PC-9 (cell line): ENCODE data around the gene PRSS57. TPM values are rescaled to one million over a fixed set of nuclear protein-coding genes. Genes with fewer than 3 reads are reported as not detected.

Experiments used
- BruUV-seq: library from RNA; stranded (reverse); fragments of 400-500 nt; replicated peaks from 2 replicates; lab custom pipeline; 2021; lab: Mats Ljungman, UMichigan
- CTCF ChIA-PET: fragments of 300-600 bp; sonication (Branson Sonifier 250); formaldehyde crosslinking; loops from one replicate; lab custom pipeline; 2022; ENCODE audit warnings: antibody characterized with exemption; lab: Charles Lee
- POLR2A ChIA-PET: fragments of 300-600 bp; sonication (Branson Sonifier 250); formaldehyde crosslinking; loops from one replicate; lab custom pipeline; 2022; ENCODE audit warnings: antibody characterized with exemption; ENCODE audit not compliant: unreplicated experiment; lab: Charles Lee
- DNase-seq, 2 experiments: peaks; one replicate each; pipeline versions ENCODE4 v3.0.0 to v3.0.0-alpha.2; 2015 to 2022; ENCODE audit warnings: mixed read lengths in 1 of 2
- H2AFZ ChIP-seq: fragments of 200-600 bp; sonication (generic); 2 replicates; pipeline ENCODE4 v1.8.1; 2017; ENCODE audit warnings: antibody characterized with exemption
- H3F3A ChIP-seq: fragments of 200-600 bp; sonication (generic); 2 replicates; pipeline ENCODE4 v1.8.1; 2017; ENCODE audit warnings: antibody characterized with exemption, mild to moderate bottlenecking, low read depth; ENCODE audit not compliant: insufficient read depth
- H3K27ac ChIP-seq: fragments of 200-600 bp; sonication (generic); 2 replicates; pipeline ENCODE4 v1.6.1; 2016; ENCODE audit warnings: mixed run types
- H3K27me3 ChIP-seq: fragments of 200-600 bp; sonication (generic); 2 replicates; pipeline ENCODE4 v1.6.1; 2016; ENCODE audit warnings: low read depth, mixed run types; ENCODE audit not compliant: insufficient read depth
- H3K36me3 ChIP-seq: fragments of 200-600 bp; sonication (generic); 2 replicates; pipeline ENCODE4 v1.6.1; 2016; ENCODE audit warnings: low read depth, mixed run types
- H3K4me1 ChIP-seq: fragments of 200-600 bp; sonication (generic); replicated peaks from 2 replicates; pipeline ENCODE4 v1.6.1; 2016; ENCODE audit warnings: mixed run types; ENCODE audit not compliant: insufficient read depth
- H3K4me2 ChIP-seq: fragments of 200-600 bp; sonication (generic); 2 replicates; pipeline ENCODE4 v1.6.1; 2017; ENCODE audit warnings: mixed run types
- H3K4me3 ChIP-seq: fragments of 200-600 bp; sonication (generic); 2 replicates; pipeline ENCODE4 v1.6.1; 2016; ENCODE audit warnings: mixed run types
- H3K79me2 ChIP-seq: fragments of 200-600 bp; sonication (generic); 2 replicates; pipeline ENCODE4 v1.6.1; 2017; ENCODE audit warnings: low read depth, mixed run types
- H3K9me2 ChIP-seq: fragments of 200-600 bp; sonication (generic); 2 replicates; pipeline ENCODE4 v1.8.1; 2017; ENCODE audit warnings: mild to moderate bottlenecking; ENCODE audit not compliant: insufficient read depth
- H3K9me3 ChIP-seq: fragments of 200-600 bp; sonication (generic); 2 replicates; pipeline ENCODE4 v1.8.1; 2016; ENCODE audit warnings: low read depth; ENCODE audit not compliant: insufficient read depth
- H4K20me1 ChIP-seq: fragments of 200-600 bp; sonication (generic); 2 replicates; pipeline ENCODE4 v1.8.1; 2017; ENCODE audit not compliant: insufficient read depth
- EZH2 ChIP-seq: fragments of 200-600 bp; sonication (generic); IDR thresholded peaks from 2 replicates; pipeline ENCODE4 v1.8.0; 2017; ENCODE audit warnings: antibody characterized with exemption, low read depth
- intact Hi-C: fragments of 100-400 bp; cut with micrococcal nuclease; formaldehyde crosslinking; loops from one replicate; pipeline ENCODE4 v1.10.0; 2022; ENCODE audit not compliant: unreplicated experiment
- total RNA-seq: library from RNA; stranded (reverse); gene quantifications from 2 replicates; pipeline ENCODE4 v1.2.3, GENCODE V29; 2021
- TF ChIP-seq, protein P1 (sequence below): fragments of 200-600 bp; sonication (generic); conservative IDR thresholded peaks from 2 replicates; pipeline ENCODE4 v1.6.1; 2017; ENCODE audit warnings: mixed run types, antibody characterized with exemption, mild to moderate bottlenecking, moderate library complexity

The PRSS57 gene
- total RNA-seq, 1 experiment from 2014 or later = not detected

DNA sequence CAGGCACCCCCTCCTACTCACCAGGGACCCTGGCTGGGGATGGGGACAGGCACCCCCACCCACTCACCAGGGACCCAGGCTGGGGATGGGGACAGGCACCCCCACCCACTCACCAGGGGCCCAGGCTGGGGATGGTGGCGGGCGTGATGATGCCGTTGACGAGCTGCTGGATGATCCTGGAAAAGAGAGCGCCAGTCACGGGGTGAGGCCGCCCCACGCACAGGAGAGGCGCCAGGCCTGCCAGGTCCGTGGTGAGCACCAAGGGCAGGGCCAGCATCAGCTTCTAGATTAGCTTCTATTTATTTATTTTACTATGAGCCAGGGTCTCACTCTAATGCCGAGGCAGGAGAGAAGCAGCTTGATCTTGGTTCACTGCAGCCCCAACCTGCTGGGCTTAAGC lies 45.1 kb downstream of the PRSS57 start:
- no peak overlapping the region for H2AFZ ChIP-seq
- CTCF ChIA-PET = no interaction called here
- H3K9me2 ChIP-seq = no peaks in the 10 kb centered on the region
- no peak for DNase-seq
- no peak overlapping the region for H3K27ac ChIP-seq
- H3K79me2 ChIP-seq = peaks cover 29% of the 10 kb centered on the region
- H3K4me3 ChIP-seq = no peak overlapping the region
- no peaks in the 10 kb centered on the region for H3K27me3 ChIP-seq
- no peak for TF ChIP-seq EZH2
- TF ChIP-seq, protein P1, sequence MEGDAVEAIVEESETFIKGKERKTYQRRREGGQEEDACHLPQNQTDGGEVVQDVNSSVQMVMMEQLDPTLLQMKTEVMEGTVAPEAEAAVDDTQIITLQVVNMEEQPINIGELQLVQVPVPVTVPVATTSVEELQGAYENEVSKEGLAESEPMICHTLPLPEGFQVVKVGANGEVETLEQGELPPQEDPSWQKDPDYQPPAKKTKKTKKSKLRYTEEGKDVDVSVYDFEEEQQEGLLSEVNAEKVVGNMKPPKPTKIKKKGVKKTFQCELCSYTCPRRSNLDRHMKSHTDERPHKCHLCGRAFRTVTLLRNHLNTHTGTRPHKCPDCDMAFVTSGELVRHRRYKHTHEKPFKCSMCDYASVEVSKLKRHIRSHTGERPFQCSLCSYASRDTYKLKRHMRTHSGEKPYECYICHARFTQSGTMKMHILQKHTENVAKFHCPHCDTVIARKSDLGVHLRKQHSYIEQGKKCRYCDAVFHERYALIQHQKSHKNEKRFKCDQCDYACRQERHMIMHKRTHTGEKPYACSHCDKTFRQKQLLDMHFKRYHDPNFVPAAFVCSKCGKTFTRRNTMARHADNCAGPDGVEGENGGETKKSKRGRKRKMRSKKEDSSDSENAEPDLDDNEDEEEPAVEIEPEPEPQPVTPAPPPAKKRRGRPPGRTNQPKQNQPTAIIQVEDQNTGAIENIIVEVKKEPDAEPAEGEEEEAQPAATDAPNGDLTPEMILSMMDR = no peak
- POLR2A ChIA-PET = no interaction called here
- H3F3A ChIP-seq = peaks cover 6% of the 10 kb centered on the region; the same call in 1 of the 2 replicates
- H4K20me1 ChIP-seq = peaks cover 43% of the 10 kb centered on the region
- intact Hi-C loops = no loop called here
- H3K9me3 ChIP-seq = no peaks in the 10 kb centered on the region
- no TSS peak for BruUV-seq
- no peaks in the 10 kb centered on the region for H3K4me1 ChIP-seq
- no peak overlapping the region for H3K4me2 ChIP-seq
- H3K36me3 ChIP-seq = no peaks in the 10 kb centered on the region

DNA sequence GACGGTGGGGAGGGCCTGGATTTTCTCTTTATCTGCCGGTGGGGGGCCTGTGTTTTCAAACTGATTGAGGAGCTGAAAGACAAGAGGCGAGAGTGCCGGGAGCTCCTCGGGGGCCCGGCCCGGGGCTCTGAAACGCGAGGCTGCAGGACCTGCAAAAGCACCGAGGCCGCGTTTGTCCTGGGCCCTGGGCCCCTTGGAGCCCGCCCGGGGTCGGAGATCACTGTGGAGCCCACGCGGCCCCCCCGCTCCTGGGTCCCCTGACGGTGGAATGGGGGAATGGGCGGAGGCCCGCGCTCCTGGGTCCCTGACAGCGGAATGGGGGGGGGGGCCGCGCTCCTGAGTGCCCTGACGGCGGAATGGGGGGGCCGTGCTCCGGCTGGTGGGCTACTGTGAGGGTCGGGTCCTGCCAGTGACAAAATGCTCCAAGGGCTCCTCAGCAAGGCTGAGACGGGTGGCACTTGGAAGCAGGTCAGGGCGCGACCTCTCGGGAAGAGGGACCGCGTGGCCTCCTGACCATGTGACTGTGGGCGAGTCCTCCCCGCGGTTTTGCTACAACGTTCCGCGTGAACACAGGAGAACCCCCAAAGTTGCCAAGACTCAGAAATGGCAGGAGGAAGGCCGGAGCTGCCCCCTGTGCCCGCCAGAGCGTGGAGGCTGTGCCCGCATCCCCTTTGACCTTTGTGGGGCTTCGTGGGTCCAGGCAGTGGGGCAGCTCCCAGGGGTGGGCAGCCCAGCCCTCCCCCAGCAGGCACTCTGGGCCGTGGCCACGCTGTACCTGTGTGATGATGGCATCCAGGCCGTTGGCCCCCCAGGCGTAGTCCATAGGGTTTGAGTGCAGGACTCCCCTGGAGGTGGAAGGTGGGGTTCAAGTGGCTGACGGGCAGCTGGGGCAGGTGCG lies 46.1 kb downstream of the PRSS57 start:
- H4K20me1 ChIP-seq = peaks cover 33% of the 10 kb centered on the region

DNA sequence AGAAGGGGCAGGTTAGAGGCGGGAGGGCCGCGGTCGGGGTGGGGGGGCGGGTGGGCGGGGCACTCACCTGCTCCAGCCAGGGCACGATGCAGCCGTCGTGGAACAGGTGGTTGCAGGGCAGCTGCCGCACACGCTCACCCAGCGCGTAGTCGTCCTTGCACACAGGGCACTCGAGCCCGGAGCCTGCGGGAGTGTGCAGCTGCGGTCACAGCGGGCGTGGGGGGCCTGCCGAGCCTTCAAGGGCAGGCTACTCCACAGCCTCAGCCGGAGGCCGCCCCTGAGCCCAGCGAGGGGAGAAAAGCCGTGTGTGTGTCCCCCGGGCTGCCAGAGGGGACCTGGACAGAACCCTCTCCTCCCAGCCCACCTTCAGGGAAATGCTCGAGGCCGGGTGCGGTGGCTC lies 46.9 kb downstream of the PRSS57 start:
- Histone ChIP-seq H3F3A (peaks cover 6% of the 10 kb centered on the region; the same call in 1 of the 2 replicates), H2AFZ (no peak overlapping the region), H3K9me3 (no peaks in the 10 kb centered on the region), H3K4me1 (no peaks in the 10 kb centered on the region), H3K36me3 (no peaks in the 10 kb centered on the region), H4K20me1 (peaks cover 25% of the 10 kb centered on the region), H3K27ac (no peak overlapping the region), H3K79me2 (peaks cover 12% of the 10 kb centered on the region), H3K4me3 (no peak overlapping the region), H3K9me2 (no peaks in the 10 kb centered on the region), H3K4me2 (no peak overlapping the region), H3K27me3 (no peaks in the 10 kb centered on the region)
- TF ChIP-seq EZH2 = no peak
- TF ChIP-seq, protein P1 = no peak
- intact Hi-C loops = no loop called here
- no peak for DNase-seq
- BruUV-seq = no TSS peak
- ChIA-PET POLR2A (no interaction called here), CTCF (no interaction called here)

More for the DNA sequence above, 46.1 kb downstream of the PRSS57 start:
- CTCF ChIA-PET = interaction anchor here (0.6 kb wide), 1 partner anchor 12 kb away, joined by 3 read pairs; no protein-coding TSS in a partner anchor
- Histone ChIP-seq H3K79me2 (peaks cover 21% of the 10 kb centered on the region), H3K9me2 (no peaks in the 10 kb centered on the region), H3F3A (peaks cover 6% of the 10 kb centered on the region; the same call in 1 of the 2 replicates), H3K9me3 (no peaks in the 10 kb centered on the region), H2AFZ (no peak overlapping the region), H3K4me2 (no peak overlapping the region), H3K4me1 (no peaks in the 10 kb centered on the region), H3K36me3 (no peaks in the 10 kb centered on the region), H3K27me3 (no peaks in the 10 kb centered on the region), H3K4me3 (no peak overlapping the region), H3K27ac (no peak overlapping the region)
- POLR2A ChIA-PET = interaction anchor here (0.6 kb wide), 1 partner anchor 64 kb away, joined by 4 read pairs; no protein-coding TSS in a partner anchor
- TF ChIP-seq, protein P1 = no peak
- intact Hi-C loops = no loop called here
- BruUV-seq = no TSS peak
- no peak for DNase-seq
